Cerebellar cortex (tissue), 1 donor: ENCODE results near the gene VAV3.
"Not testable (repeated sequence)": the region's sequence is repeated elsewhere in the genome, so short reads cannot be mapped to it uniquely, and the experiment has no call there.

Source experiments
- DNase-seq: peaks from one replicate; pipeline ENCODE4 v3.0.0-alpha.2; 2015; ENCODE audit warnings: low spot score

Gene VAV3

DNA sequence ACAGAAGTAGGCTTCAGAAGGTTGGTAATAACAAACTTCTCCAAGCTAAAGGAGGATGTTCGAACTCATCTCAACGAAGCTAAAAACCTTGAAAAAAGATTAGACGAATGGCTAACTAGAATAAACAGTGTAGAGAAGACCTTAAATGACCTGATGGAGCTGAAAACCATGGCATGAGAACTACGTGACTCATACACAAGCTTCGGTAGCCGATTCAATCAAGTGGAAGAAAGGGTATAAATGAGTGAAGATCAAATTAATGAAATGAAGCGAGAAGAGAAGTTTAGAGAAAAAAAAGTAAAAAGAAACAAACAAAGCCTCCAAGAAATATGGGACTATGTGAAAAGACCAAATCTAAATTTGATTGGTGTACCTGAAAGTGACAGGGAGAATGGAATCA is 231.6 kb downstream of the VAV3 start:
- not testable (repeated sequence) for DNase-seq

DNA sequence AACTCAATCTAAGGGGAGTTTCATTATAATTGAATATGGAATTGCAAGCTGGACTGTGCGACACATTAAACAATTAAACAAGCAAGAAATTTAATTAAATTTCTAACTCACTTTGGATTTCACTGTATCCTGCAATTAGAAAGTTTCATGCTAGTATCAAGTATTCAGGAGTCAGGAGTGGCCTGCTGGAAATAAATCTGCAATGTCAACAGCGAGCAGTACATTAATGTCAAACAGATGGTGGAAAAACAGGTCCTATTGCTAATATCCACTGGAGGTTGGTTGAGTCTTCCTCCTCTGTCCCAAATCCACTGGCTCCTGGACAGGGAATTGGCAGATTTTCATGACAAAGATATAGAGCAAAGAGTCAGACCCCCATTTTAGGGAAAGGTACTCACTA is 237.1 kb downstream of the VAV3 start:
- no peak for DNase-seq

DNA sequence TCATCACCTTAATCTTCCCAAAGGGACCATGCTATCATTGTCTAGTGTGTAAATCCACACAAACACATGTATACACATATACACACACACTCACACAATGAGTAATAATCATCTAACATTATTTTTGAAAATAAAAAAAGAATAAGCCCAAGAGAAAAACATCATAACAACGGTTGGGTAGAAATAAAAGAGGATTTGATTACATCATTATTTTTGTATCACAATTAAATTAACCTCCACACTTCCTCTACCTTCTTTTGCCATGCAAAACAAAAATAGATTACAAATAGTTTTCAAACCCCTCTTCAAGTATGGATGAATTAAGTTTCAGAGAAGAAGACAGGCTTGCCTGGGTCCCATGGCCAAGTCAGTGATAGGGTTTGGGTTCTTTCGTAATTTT is 238.1 kb downstream of the VAV3 start:
- DNase-seq = no peak

DNA sequence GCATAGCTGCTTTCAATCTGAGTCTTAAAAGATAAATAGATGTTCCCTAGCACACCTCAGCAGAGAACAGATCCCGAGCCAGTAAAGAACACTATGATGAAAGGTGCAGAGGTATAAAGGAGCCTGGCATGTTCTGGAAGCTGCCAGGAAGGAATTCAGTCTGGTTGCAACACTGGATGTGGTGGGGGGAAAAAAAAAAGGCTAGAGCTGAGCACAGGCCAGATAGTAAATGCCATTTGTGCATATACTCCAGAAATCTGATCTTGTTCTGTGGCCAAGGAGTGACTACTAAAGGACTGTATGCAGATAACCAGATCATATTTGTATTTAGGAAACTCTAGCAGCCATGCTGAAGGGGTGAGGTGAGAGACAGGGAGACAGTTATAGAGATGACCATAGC is 240.3 kb downstream of the VAV3 start:
- no peak for DNase-seq

DNA sequence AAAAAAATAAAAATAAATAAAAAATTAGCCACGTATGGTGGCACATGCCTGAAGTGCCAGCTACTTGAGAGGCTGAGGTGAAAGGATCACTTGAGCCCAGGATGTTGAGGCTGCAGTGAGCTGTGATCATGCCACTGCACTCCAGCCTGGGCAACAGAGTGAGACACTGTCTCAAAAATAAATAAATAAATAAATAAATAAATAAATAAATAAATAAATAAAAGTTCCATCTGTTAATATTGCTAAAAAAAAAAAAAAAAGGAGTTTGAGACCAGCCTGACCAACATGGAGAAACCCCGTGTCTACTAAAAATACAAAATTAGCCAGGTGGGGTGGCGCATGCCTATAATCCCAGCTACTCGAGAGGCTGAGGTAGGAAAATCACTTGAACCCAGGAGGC is 244.8 kb downstream of the VAV3 start:
- DNase-seq = not testable (repeated sequence)

DNA sequence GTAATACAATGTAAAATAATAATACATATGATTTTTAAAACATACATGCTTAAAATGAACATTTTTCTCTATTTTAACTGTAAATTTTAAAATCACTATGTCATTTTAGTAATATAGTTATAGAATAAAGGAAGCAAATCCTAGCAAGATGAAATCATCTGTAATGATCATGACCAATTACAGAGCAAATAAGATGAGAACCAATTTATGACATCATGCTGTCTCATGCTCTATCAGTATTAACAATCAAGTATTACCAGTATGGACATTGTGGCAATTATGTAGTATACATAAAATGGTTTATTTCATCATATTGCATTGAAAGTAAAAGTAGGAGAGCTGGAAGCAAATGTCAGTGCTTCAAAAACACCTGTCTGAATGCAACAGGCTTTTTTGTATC is 255.0 kb downstream of the VAV3 start:
- no peak for DNase-seq

DNA sequence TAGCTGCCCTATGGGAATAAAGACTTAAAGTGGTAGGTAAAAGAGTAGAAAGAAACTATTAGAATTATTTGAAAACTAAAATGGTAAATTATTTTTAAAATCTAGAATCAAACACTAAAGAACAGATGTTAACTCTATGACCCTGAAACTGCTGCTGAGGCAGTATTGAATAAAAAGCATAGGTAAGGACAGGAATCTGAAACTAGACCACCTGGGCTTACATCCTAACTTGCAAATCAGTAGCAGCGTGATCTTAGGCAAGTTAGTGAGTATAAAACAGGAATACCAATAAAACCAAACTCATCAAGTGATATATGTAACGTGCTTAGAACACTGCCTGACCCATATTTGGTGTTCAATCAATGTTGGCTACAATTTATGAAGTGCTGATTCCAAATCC is 257.9 kb downstream of the VAV3 start:
- DNase-seq = no peak

DNA sequence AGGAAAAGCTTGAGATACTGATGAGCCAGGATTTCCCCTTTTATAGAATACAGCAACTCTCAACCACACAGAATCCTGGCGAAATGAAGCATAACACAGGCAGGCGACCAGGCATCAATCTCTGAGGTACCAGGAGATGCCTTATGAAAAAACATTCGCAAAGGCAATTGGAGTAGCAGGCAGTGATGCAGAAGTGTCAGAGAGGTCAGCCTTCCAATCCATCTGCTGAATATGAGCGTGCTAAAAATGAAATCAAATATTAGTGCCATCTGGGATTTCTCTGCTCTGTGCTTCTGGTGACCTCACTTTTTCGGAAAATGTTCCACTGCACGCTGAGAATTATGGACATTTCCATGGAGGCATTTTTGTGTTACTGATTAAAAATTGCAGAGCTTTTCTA is 258.8 kb downstream of the VAV3 start:
- DNase-seq = peak; percentile 91

DNA sequence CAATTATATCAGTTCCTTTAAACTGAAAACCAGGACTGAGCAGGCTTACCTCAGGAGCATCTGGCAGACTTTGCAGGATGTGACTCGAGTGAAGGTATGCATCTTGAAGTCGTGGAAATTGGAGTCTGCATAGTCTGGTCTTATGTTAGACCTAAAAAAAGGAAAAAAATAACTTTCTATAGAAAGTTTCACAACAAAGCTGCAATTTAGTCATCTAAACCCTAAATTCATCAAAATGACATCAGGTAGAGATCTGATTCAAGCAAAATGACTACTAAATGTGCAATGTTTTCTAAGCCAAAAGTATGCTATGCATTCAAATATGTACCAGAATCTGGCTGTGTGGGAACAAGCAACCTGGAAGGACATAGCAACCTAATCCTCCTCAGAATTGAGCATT is 260.1 kb downstream of the VAV3 start:
- no peak for DNase-seq

DNA sequence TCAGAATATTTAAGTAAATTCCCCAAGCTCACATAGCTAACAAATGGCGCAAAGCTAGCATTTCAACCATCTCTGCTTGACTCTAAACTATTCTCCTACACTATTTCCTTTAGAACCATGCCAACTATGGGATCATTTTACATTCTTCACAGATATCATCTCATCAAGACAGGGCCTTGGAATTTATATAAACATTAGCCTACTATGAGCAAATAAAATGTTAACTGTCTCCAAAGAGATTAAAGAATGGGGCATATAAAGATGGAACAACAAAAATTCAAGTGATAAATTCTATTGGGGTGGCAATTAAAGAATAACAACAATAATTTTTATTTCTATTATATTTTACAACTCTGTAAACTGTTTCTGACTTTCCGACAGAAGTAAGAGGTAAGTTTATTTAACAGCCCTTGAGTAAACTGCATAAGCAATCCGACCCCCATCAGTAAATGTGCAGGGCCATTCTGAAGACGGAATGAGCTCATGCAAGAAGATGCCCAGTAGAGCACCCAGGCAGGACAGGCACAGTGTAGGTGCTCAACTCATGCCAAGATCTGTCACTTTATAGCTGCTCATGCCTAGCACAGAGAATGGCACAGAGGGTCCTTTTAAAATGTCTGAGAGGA is 261.9 kb downstream of the VAV3 start:
- no peak for DNase-seq

DNA sequence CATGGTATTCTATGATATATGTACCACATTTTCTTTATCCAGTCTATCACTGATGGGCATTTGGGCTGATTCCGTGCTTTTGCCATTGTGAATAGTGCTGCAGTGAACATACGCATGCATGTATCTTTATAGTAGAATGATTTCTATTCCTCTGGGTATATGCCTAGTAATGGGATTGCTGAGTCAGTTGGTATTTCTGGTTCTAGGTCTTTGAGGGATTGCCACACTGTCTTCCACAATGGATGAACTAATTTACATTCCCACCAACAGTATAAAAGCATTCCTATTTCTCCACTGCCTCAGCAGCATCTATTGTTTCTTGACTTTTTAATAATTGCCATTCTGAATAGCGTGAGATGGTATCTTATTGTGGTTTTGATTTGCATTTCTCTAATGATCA is 264.3 kb downstream of the VAV3 start:
- not testable (repeated sequence) for DNase-seq

DNA sequence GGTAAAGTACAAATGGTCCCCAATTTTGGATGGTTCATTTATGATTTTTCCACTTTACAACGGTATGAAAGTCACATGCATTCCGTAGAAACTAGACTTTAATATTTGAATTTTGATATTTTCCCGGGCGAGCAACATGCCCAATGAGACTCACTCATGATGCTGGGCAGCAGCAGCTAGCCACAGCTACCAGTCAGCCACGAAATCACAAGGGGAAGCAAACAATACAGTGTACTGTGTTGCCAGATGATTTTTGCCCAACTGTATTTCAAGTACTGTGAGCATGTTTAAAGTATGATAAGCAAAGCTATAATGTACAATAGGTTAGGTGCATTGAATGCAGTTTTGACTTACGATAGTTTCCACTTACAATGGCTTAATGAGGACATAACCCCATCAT is 266.8 kb downstream of the VAV3 start:
- no peak for DNase-seq

DNA sequence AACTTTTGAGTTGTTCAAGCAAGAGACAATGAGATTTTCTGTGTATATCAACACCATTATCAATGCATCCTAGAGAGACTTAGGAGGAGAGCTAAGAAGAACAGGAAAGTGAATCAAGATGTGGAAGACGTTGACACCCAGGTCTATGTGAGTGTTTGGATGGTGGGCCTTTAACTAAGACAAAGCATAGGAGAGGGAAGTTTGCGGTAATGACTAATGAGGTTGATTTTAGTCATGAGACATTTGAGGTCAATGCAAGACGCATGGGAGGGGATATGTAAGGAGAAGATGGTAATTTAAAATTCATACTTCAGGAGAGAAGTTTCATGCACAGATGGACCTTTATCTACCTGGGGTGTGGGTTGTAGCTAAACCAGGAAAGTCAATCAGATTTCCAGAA is 269.6 kb downstream of the VAV3 start:
- DNase-seq = no peak

DNA sequence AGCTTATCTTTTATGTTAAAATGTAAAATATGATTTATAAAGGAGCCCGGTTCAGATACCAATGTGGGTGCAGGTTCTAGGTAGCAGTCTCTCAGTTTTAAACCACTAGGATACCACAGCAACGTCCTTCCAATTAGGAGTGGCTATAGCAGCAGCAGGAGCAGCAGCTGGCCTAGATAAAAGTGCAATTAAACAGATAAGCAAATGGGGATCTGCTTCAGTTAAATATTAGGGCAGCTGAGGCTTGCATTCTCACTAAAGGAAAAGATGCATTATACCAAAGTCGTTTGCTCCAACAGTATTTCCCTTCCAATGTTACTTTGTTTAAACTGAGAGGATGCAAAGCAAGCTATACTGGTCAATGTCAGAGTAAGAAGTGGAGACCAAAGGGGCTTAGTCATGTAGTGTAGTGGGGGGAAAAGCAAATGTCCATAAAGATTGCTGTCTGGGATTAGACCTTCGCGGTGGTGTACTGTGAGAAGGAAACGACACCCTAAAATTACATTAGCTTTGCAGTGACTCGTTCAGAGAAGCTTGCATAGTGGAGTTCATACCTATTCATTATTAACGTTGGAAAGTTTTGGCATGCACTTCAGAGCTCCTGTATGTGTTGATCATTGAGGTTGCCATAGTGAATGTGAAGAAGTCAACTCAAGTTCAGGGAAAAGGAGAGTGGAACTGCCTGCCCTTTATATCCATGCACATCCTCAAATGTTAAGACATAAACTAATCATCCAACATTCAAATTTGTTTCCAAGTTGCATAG is 272.2 kb downstream of the VAV3 start:
- no peak for DNase-seq

DNA sequence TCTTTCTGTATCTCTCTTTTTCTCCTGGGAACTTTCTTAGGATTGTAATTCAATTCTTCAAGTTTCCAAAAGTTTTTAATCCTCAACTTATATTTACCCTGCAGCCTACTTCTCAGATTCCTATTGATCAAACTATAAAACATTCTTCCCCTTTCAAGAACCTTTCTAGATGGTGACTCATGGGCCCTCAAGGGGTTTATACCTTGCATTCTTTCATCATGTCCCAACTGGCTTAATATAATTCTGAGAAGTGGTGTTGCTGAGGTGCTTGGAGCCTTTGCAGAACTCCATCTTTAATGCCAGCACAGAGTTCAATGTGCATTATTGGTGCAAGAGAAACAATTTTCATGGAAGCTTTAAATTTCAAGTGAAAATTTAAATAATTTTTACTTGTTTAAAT is 273.4 kb downstream of the VAV3 start:
- DNase-seq = no peak

DNA sequence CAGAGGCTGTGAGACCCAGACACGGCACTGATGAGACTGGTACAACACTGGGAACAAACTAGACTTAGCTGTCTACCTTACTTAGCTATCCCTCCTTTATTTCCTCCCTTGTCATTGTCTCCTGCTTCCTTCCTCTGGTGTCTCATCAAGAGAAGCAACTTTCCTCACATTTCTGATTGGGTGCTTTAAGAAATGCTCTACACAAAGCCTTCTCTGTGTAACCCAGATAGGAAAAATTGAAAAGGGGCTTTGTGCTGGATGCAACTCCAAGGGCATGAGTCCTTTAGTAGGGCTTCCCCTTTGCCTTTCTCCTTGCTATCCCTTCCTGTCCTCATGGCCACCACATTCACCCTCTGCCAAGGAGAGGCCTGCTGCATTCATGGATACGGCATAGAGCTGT is 274.5 kb downstream of the VAV3 start:
- no peak for DNase-seq

DNA sequence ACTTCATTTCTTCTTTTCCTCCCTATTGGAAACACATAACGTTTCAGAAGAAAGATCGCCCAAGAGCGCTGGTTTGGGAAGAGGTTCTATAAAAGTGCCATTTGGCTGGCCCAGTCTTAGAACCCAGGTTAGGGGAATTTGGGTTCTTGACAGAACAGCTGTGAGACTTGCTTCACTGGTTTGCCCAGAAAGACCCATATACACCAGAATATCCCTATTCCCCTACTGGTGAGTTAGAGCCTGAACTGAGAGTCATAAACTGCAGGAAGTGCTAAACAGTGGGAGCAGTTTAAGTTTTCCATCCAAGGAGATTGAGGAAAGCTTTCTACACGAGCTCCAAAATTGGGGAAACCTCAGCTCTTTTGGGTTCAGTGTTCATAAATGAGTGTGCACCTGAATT is 275.2 kb downstream of the VAV3 start:
- no peak for DNase-seq

DNA sequence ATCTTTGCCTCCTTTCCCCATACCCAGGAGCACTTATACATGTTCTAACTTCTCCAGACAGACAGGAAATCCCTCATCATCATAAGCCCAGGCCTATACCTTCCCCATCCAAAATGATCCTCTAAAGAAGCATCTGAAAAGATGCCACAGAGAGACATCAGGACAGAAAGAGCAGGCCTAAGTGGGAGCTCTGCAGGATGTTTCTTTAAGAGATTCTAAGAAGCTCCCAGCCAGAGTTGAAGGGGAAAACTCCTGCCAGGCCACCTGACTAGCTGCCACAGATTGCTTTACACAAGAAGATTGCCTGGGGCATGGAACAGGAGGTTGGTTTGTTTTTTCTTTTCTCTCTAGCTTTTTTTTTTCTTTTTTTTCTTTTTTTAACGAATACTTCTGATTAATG is 275.8 kb downstream of the VAV3 start:
- DNase-seq = no peak

DNA sequence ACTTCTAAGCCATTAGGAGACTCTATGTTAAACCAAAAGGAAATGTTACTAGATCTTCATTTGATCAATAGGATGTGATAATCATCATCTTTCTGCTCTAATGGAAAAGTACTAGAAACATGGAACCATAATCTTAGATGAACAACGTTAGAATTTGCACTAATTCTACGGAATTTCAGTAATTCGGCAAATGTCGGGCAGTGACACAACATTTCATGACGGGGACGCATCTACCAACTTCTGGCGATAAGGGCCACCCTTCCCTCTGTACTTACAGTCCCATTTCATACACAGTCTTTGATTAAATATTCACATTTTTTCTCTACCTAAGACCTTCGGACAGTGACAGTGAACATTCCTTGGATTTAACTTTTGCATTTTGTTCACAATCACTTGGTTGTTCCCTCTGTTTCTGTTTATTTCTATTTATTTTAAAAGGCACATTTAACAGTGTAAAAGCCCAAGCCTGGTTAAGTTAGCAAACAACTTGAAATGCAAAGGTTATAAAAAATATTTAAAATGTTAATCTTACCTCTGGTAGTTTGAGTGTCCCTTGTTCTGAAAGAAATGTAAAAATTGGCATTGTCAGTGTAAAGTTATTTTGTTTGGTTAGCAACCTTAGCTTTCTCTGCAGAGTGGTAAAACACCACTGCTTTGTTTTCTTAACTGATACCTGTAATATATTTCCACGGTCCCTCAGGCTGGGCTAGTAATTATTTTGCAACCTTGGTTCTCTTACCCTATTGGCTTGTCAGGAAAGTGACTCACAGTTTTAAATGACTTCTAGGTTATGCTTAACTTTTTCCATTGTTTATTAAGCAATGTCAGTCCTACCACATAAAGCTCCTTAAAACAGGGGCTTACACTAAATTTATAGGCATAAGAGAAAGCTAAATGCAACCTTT is 276.9 kb downstream of the VAV3 start:
- no peak for DNase-seq

DNA sequence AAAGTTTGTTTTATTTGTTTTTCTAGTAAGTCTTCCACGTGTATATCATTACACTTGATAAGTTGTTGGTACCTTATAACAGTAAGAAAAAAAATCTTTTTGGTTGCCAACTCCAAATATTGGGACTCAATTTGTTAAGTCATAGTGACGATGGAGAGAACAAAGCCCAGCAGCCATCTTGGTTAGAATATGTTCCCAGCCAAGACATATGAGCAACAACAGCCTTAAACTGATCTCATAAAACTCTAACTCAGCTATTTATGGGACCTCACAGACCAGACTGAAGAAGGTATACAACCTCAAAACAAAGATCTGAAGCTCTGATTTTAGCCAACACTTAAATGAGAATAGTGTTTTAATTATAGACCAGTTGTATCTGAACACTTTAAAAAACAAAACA is 281.3 kb downstream of the VAV3 start:
- no peak for DNase-seq

DNA sequence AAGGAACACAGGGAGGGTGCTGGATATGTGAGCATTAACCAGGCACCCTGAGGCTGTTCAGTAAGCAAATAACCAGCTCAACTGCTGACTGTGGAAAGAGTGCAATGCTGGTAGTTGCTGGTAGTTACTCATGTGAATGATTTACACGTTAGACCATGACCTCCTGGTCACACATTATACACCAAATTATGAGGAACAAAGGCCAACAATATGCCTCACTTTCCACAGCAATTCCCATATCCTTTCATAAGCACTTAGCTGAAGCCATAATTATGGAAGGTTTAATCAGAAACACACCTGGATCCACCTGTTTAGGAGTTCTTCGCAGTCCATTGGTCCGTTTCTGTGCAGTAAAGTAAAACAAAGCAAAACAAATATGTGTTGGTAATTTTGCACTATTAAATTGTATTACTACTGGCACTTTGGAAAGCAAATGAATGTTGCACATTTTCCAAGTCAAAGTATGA is 281.8 kb downstream of the VAV3 start:
- DNase-seq = no peak

DNA sequence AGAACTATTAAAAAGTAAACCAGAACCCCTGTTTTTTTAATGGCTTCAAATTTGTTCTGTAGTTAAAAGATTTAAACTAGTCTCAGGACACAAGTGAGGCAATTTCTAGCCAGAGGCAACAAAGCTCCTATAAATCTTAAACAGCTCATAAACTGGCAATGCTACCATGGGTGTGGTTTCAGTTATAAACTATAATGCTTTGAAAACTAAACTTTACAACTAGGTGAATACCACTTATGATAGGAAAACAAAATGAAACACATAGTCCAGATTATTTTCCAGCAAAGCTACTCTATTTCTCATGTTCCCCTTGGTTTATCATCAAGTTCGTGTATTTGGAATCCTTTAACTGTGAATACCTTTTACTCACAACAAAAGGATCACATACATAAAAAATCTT is 282.5 kb downstream of the VAV3 start:
- no peak for DNase-seq

DNA sequence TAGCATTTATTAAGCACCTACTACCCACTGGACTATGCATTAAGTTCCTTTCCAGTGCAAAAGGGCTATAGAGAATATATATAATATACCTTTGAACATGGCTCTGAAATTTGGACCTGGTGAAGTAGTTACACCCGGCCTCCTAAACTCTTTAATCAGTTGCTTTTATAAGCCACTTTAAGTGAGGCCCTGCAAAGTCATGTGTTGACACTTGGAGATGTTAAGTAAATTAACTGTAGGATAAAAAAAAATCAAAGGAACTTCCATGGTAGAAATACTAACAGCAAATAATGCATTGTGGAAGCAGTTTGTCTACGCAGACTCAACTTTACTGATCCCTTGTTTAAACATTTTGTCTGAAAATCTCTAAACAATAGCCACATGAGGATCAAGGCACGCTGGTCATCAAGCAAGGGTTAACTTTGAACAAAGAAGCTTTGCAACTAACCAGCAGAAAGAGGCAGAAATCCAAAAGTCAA is 283.9 kb downstream of the VAV3 start:
- no peak for DNase-seq
